Measurements from ENCODE around the gene EPHA7. TPM values are rescaled to one million over a fixed set of nuclear protein-coding genes. Genes with fewer than 3 reads are reported as not detected.

Gene EPHA7
- total RNA-seq, 2 donors from 2014 or later, result 0.14 to 1.8 TPM

GRCh38 chr6:93394471-93394870 is 24.9 kb downstream of the EPHA7 start:
- no peaks in the 10 kb centered on the region for H3K9me3 ChIP-seq
- H3K36me3 ChIP-seq, result no peaks in the 10 kb centered on the region
- DNase-seq (ENCODE audit: low spot score) (no peak), ATAC-seq (ENCODE audit: insufficient number of reproducible peaks, low FRiP score, low read depth) (no peak)
- no peak overlapping the region for H3K4me3 ChIP-seq
- no peaks in the 10 kb centered on the region for H3K4me1 ChIP-seq (ENCODE audit: control insufficient read depth in 1 of 2, low read depth in 2 of 2)
- no peak overlapping the region for H3K27ac ChIP-seq
- H3K27me3 ChIP-seq (replicated peaks; ENCODE audit: insufficient read depth), result no peaks in the 10 kb centered on the region
- TF ChIP-seq CTCF (IDR thresholded peaks at IDR 0.05), result no peak

- ATAC-seq (ENCODE audit: insufficient number of reproducible peaks, low FRiP score, low read depth) (no peak), DNase-seq (ENCODE audit: low spot score) (no peak)
- Histone ChIP-seq H3K36me3 (no peaks in the 10 kb centered on the region), H3K27me3 (replicated peaks; ENCODE audit: insufficient read depth) (no peaks in the 10 kb centered on the region), H3K4me3 (no peak overlapping the region), H3K9me3 (no peaks in the 10 kb centered on the region), H3K27ac (no peak overlapping the region), H3K4me1 (ENCODE audit: control insufficient read depth in 1 of 2, low read depth in 2 of 2) (no peaks in the 10 kb centered on the region)
- no peak for TF ChIP-seq CTCF (IDR thresholded peaks at IDR 0.05)
Measured at GRCh38 chr6:93393554-93394074, 25.7 kb downstream of the EPHA7 start.

GRCh38 chr6:93392797-93393196 is 26.6 kb downstream of the EPHA7 start:
- Histone ChIP-seq H3K36me3 (no peaks in the 10 kb centered on the region), H3K4me1 (ENCODE audit: control insufficient read depth in 1 of 2, low read depth in 2 of 2) (no peaks in the 10 kb centered on the region), H3K27me3 (replicated peaks; ENCODE audit: insufficient read depth) (no peaks in the 10 kb centered on the region), H3K9me3 (no peaks in the 10 kb centered on the region), H3K27ac (no peak overlapping the region), H3K4me3 (no peak overlapping the region)
- no peak for TF ChIP-seq CTCF (IDR thresholded peaks at IDR 0.05)
- DNase-seq (ENCODE audit: low spot score), result no peak
- no peak for ATAC-seq (ENCODE audit: insufficient number of reproducible peaks, low FRiP score, low read depth)

DNA sequence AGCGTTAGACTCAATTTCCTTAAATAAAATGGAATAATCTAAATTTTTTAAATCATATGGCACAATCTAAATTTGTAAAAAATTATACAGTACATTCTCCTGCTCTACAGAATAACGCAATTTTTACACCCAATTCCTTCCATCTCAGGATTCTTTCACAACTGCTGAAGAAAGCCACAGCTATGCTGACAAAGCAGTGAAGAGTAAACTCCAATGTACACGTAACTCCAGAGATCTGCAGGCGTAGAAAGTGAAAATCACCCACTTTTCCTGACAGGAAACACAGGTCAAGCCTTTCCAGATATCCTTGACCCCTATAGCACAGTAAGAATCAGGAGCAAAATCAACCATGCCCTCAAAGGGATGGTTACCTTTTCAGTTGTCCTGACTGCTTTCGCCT is 27.4 kb downstream of the EPHA7 start:
- Histone ChIP-seq H3K27ac (no peak overlapping the region), H3K4me3 (no peak overlapping the region), H3K27me3 (replicated peaks; ENCODE audit: insufficient read depth) (no peaks in the 10 kb centered on the region), H3K36me3 (no peaks in the 10 kb centered on the region), H3K4me1 (ENCODE audit: control insufficient read depth in 1 of 2, low read depth in 2 of 2) (no peaks in the 10 kb centered on the region), H3K9me3 (no peaks in the 10 kb centered on the region)
- ATAC-seq (ENCODE audit: insufficient number of reproducible peaks, low FRiP score, low read depth), result no peak
- no peak for DNase-seq (ENCODE audit: low spot score)
- no peak for TF ChIP-seq CTCF (IDR thresholded peaks at IDR 0.05)

GRCh38 chr6:93389192-93389591 is 30.2 kb downstream of the EPHA7 start:
- Histone ChIP-seq H3K36me3 (no peaks in the 10 kb centered on the region), H3K27me3 (replicated peaks; ENCODE audit: insufficient read depth) (no peaks in the 10 kb centered on the region), H3K4me3 (no peak overlapping the region), H3K27ac (no peak overlapping the region), H3K4me1 (ENCODE audit: control insufficient read depth in 1 of 2, low read depth in 2 of 2) (no peaks in the 10 kb centered on the region), H3K9me3 (no peaks in the 10 kb centered on the region)
- TF ChIP-seq CTCF (IDR thresholded peaks at IDR 0.05), result no peak
- DNase-seq (ENCODE audit: low spot score) (no peak), ATAC-seq (ENCODE audit: insufficient number of reproducible peaks, low FRiP score, low read depth) (no peak)
